Activated CD4-positive, alpha-beta T cell treated with anti-CD3 and anti-CD28 coated beads, Interleukin-2, Interleukin-6, amounts not matched to agents 100 ng/mL and 50 ng/mL, durations not matched to agents 16 hours and 8 hours (primary cell): Measurements from ENCODE around the gene INPPL1.

Experiments
- DNase-seq: peaks from one replicate; pipeline ENCODE4 v3.0.0-alpha.2; 2020

The INPPL1 gene

DNA sequence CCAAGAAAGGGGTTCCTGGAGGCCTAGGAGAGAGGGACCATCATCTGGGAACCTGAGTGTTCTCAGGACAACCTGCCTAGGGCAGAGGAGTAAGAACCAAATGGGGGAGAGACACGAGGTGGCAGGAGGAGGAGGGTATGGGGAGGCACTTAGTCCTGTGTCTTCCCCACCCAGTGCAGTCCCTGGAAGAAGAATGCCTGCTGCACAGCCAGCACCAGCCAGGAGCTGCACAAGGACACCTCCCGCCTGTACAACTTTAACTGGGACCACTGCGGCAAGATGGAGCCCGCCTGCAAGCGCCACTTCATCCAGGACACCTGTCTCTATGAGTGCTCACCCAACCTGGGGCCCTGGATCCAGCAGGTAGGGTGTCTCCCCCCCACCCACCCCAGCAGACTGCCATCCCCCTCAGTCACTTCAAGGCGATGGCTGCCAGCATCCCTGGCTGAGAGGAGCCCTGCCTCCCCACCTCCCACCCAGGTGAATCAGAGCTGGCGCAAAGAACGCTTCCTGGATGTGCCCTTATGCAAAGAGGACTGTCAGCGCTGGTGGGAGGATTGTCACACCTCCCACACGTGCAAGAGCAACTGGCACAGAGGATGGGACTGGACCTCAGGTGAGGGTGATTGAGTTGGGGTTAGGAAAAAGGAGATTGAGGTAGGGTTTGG is 3.7 kb upstream of the INPPL1 start:
- DNase-seq: no peak

DNA sequence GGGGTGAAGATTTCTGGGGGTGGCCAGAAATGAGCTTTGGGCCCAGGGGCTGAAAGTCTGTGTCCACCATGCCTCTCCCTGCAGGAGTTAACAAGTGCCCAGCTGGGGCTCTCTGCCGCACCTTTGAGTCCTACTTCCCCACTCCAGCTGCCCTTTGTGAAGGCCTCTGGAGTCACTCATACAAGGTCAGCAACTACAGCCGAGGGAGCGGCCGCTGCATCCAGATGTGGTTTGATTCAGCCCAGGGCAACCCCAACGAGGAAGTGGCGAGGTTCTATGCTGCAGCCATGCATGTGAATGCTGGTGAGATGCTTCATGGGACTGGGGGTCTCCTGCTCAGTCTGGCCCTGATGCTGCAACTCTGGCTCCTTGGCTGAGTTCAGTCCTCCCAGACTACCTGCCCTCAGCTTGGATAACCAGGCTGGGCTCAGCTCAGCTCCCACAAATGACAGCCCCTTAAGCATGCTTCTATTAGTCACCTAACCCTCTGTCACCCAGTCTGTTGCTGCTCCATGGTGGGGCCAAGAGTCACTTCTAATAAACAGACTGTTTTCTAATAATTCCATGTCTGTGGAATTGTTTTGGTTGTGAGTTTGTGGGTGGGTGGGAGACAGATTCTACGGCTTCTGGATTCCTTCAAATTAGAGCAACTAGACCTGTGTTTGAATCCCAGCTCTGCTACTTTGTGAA is 3.0 kb upstream of the INPPL1 start:
- no peak for DNase-seq

GRCh38 chr11:72222106-72222891 is 2.3 kb upstream of the INPPL1 start:
- no peak for DNase-seq

- DNase-seq: peak; percentile 97
Observed at GRCh38 chr11:72222907-72223614, 1.5 kb upstream of the INPPL1 start.

DNA sequence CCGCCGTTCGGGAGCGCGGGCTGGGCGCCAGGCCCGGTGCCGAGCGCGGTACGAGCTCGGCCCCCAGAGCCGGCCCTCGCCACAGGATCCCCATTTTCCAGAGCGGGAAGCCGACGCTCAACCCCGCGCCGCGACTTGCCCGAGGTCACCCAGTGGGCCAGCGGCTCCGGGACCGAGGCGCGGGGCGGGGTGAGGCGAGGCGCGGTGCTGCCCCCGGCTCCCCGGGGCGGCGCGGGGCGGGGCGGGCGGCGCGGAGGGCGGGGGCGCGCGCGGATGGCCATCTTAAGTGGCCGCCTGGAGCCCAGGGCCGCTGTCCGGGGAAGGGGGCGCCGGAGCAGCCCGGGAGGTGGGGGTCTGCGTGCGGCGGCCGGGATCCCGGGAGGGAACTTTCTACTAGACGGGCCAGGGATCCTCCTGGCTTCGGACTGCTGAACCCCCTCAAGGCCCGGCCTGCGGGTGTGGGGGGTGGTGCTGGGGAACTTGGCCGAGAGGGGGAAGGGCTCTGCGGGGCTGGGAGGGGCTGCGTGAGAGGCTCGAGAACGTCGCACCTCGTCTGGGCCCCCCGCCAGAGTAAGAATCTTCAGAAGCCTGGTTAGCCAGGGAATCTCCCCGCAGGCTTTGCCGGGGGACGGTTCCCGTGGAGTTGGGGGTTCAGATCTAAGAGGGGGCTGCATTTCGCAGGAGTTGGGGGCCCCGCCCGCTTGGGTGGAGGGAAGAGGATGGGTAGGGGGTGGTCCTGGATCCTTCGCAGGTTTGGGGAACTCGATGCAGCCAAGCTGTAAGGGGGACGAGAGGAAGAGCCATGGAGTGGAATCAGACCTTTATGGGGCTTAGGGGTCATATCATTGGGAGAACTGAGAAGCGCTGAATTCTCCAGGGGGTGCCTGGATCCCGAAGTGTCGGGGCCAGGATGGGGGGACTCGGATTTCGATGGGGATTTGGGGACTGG is 678 bp upstream of the INPPL1 start:
- peak; percentile 66 for DNase-seq

DNA sequence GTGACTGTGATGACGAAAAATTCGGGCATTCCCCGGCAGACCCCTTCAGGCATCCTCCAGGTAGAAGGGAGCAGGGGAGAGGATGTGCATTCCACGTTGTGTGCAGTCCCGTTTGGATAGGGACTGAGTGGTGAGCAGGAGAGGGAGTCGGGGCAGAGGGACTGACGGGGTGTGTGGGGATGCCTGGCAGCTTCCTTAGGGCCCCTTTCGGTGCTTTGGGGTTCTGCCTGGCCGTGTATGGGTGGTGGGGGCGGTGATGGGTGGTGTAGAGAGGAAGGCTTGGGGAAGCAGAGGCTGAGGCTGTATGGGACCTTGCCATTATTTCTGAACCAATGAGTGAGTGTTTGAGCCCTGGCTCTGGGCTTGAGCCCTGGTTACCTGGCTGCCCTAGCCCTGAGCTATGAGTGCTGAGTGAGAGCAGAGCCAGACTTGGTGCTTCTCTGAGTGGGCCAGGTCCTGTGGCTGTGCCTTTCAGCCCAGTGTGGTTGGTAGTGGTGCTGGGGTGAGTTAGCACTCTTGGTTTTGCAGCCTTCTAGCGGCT is 914 bp downstream of the INPPL1 start:
- DNase-seq: peak; percentile 56

DNA sequence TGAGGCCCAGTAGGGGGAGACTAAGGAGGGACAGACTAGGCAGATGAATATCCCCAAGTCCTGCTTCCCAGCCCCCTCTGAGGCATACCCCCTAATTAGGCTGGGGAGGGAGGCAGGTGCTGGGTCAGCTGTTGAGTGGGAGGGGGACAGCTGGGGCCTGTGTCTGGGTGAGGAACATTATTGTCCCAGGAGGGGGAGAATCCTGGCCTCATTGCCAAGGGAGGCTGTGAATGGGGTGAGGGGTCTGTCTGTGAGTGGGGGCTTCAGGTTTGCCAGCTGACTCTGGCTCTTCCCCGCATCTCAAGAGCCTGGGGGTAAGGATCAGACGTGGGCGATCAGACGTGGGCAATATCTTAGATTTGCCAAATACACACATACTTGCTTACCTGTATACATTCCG is 2.1 kb downstream of the INPPL1 start:
- no peak for DNase-seq

DNA sequence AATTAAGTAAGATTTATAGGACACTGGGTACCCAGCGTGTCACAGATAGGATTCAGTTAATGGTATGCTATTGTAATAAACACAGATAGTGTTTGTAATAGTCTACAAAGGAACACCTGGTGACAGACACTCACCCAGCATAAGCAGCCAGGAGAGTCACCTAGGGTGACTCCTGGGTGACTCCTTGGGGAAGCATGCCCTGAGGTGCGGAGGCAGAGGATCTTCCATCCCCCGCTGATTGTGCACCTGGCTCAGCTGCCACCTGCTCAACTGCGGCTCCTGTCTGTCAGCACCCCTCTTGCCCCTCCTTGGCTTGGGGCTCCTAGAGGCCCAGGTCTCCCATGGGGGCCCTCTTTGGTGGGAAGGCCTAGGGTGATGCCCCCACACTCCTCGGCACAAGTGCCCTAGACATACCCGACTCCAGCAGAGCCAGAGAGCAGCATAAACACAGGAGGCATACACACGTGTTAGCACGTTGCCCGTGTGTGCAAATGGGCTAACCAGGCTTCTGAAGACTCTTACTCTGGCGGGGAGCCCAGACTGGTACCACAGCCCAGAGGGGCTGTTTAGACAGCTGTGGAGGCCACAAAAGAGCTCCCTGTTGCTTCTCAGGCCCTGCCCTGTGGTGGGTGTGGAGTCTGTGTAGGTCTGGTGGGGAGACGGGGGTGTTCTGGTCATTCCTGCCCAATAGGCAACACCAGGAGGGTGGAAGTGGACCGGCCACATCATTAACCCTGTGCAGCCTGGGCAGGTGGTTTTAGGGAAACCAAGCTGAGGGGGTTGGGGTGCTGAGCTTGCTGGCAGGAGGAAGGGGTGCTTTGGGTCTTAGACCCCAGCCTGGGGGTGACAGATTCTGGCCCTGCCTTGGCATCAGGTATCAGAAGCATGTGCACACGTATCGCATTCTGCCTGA is 3.0 kb downstream of the INPPL1 start:
- no peak for DNase-seq

- no peak for DNase-seq
Observed at GRCh38 chr11:72228229-72228843, 3.8 kb downstream of the INPPL1 start.

- no peak for DNase-seq
Observed at GRCh38 chr11:72228844-72229231, 4.3 kb downstream of the INPPL1 start.

DNA sequence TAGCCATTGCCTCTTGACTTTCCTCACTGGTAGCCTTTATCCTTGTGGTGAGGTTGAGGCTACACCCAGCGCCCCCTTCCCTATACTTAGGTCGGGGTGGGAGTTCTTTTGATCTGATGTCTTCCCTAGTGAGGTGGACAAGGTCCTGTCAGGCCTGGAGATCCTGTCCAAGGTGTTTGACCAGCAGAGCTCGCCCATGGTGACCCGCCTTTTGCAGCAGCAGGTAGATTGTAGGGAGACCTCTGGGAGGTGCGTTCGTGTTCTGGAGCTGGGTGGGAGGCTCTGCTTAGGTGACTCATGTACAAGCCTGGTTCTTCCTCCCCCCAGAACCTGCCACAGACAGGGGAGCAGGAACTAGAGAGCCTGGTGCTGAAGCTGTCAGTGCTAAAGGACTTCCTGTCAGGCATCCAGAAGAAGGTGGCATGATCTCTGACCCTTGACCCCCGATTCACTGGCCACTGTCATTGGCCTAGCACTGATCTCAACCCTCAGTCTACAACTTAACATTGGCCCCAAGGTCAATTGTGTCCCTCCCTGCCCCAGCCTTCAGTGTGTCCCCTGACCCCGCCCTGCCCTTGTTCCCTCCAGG is 4.9 kb downstream of the INPPL1 start:
- no peak for DNase-seq

DNA sequence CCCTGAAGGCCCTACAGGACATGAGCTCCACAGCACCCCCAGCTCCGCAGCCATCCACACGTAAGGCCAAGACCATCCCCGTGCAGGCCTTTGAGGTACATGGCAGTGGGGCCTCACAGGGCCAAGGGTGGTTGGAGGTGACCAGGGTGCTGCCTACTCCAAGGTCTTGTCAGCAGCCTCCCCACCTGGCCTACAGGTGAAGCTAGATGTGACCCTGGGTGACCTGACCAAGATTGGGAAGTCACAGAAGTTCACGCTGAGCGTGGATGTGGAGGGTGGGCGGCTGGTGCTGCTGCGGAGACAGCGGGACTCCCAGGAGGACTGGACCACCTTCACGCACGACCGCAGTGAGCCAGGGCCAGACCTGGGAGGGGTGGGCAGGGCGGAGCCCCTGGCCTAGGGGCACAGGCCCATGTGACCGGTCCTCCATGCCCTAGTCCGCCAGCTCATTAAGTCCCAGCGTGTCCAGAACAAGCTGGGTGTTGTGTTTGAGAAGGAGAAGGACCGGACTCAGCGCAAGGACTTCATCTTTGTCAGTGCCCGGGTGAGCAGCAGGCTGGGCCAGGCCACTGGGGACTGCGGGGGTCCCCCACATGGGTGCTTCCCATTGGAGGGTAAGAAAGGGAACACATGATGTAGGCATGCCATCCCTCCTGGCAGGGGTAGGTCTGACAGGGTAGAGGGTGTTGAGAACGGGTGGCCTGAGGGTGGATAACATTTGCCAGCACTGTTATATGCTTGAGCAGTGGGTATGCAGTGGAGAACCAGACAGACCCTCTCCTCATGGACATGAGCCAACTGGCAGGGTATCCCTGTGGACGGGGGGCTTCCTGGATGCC is 5.6 kb downstream of the INPPL1 start:
- DNase-seq: no peak

GRCh38 chr11:72230764-72231365 is 6.3 kb downstream of the INPPL1 start:
- no peak for DNase-seq

DNA sequence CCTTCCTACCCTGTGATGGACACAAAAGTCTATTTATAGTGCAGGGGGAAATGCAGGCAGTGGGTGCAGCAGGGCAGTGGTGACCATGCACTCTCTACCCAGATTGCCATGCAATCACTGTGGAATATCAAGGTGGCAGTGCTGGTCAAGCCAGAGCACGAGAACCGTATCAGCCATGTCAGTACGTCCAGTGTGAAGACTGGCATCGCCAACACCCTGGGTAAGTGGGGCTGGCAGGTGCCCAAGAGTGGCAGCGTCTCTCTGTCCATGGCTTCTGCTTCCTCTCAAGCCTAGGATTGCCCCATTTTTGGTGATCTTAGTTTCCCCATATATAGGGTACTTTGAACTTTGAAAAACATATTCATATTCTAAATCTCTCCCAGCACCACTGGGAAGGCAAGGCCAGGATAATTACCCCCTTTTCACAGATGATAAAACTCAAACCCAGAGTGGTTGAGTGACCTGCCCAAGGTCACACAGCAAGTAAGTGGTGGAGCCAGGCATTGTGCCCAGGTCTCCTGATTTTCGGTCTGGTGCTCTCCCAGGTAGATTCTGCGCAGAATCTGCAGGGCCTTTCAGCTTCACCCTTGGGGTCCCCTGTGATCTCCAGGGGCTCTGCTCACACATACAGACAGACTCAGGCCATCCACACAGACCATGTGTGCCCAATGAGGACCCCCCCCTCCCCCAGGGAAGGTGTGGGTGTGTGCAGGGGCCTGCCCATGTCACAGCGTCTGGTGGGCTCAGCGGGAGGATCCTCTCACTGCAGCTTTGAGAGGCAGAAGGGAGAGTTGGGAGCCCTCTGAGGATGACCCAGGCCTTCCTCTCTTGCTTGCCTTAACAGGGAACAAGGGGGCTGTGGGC is 7.1 kb downstream of the INPPL1 start:
- DNase-seq: no peak

GRCh38 chr11:72232260-72233055 is 7.9 kb downstream of the INPPL1 start:
- no peak for DNase-seq

- no peak for DNase-seq
Observed at GRCh38 chr11:72233056-72233772, 8.6 kb downstream of the INPPL1 start.
